Testis (tissue), 2 donors: ENCODE measurements around the gene RALGPS1.

Experiments used
- POLR2A ChIP-seq: fragments of 450-650 bp; IDR thresholded peaks from one replicate; pipeline ENCODE4 v1.6.1; 2017; ENCODE audit warnings: antibody characterized with exemption, mild to moderate bottlenecking, moderate library complexity
- TF ChIP-seq, protein P1 (sequence below), 3 experiments: fragments of 450-650 bp in 2 of 3; fragments of 200-600 bp in 1 of 3; sonication (generic) in 1 of 3; IDR thresholded peaks; one replicate each; pipeline ENCODE4 v1.5.1; 2016 to 2019; ENCODE audit warnings: antibody characterized with exemption in 3 of 3, mild to moderate bottlenecking in 2 of 3, moderate library complexity in 1 of 3

DNA sequence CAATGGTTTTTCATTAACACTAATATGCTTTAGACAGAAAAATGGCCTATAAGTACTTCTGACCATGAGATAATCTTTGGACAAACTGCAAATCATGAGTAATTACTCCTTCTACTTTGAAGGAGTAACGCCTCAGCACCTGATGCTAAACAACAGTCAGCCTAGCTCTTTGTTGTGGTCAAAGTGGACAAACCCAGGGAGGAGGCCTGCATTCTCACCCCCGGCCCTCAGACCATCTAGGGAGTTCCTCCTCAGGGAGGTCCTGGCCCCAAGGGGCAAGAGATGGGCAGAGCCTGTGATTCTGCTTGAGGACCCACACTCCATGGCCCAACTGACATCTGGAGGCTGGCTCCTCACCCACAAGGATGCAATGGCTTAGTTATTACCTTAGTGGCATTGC is 256.1 kb downstream of the RALGPS1 start:
- TF ChIP-seq, protein P1, sequence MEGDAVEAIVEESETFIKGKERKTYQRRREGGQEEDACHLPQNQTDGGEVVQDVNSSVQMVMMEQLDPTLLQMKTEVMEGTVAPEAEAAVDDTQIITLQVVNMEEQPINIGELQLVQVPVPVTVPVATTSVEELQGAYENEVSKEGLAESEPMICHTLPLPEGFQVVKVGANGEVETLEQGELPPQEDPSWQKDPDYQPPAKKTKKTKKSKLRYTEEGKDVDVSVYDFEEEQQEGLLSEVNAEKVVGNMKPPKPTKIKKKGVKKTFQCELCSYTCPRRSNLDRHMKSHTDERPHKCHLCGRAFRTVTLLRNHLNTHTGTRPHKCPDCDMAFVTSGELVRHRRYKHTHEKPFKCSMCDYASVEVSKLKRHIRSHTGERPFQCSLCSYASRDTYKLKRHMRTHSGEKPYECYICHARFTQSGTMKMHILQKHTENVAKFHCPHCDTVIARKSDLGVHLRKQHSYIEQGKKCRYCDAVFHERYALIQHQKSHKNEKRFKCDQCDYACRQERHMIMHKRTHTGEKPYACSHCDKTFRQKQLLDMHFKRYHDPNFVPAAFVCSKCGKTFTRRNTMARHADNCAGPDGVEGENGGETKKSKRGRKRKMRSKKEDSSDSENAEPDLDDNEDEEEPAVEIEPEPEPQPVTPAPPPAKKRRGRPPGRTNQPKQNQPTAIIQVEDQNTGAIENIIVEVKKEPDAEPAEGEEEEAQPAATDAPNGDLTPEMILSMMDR (IDR thresholded peaks at IDR 0.05): no peak
- TF ChIP-seq POLR2A: no peak
